Keratinocyte (primary cell): ENCODE measurements around the gene KLHL29. TPM values are rescaled to one million over a fixed set of nuclear protein-coding genes. Genes with fewer than 3 reads are reported as not detected.

Experiments used
- DNase-seq: peaks from one replicate; pipeline ENCODE4 v3.0.0-alpha.2; 2011; ENCODE audit warnings: low read depth, missing footprints, low spot score
- FAIRE-seq: peaks from 2 replicates; lab custom pipeline; 2011; peaks lifted over from hg19 to GRCh38; lab: Jason Lieb, UNC
- H2AFZ ChIP-seq: 2 replicates; pipeline ENCODE4 v1.6.0; 2012; ENCODE audit warnings: low read length, control low read depth, inconsistent platforms; ENCODE audit not compliant: control insufficient read depth
- H3K27ac ChIP-seq: 2 replicates; pipeline ENCODE4 v1.5.1; 2011; ENCODE audit warnings: low read length; ENCODE audit not compliant: control insufficient read depth, insufficient read depth
- H3K27me3 ChIP-seq: 3 replicates; pipeline ENCODE4 v1.6.0; 2011; ENCODE audit warnings: low read length; ENCODE audit not compliant: control insufficient read depth, insufficient read depth; ENCODE audit errors: extremely low read depth
- H3K36me3 ChIP-seq, 2 experiments: 2 replicates in 1 of 2; 3 replicates in 1 of 2; pipeline ENCODE4 v1.5.1; 2011; ENCODE audit warnings: low read length in 2 of 2, mild to moderate bottlenecking in 1 of 2; ENCODE audit not compliant: control insufficient read depth in 2 of 2, insufficient read depth in 2 of 2; ENCODE audit errors: extremely low read depth in 1 of 2
- H3K4me1 ChIP-seq: 3 replicates; pipeline ENCODE4 v1.5.1; 2011; ENCODE audit warnings: low read length; ENCODE audit not compliant: control insufficient read depth, insufficient read depth; ENCODE audit errors: extremely low read depth
- H3K4me2 ChIP-seq: 3 replicates; pipeline ENCODE4 v1.6.0; 2011; ENCODE audit warnings: low read depth, low read length; ENCODE audit not compliant: control insufficient read depth, insufficient read depth; ENCODE audit errors: extremely low read depth
- H3K4me3 ChIP-seq, 3 experiments: fragments of 200-600 bp in 1 of 3; sonication (generic) in 1 of 3; 2 replicates in 2 of 3; 3 replicates in 1 of 3; pipeline ENCODE4 v1.5.1; 2011 to 2016; ENCODE audit warnings: low read length in 3 of 3, mild to moderate bottlenecking in 3 of 3, control low read depth in 2 of 3, inconsistent platforms in 1 of 3, low read depth in 1 of 3, mixed read lengths in 1 of 3, mixed run types in 1 of 3, moderate library complexity in 1 of 3; ENCODE audit not compliant: control insufficient read depth in 2 of 3, insufficient read depth in 2 of 3; ENCODE audit errors: extremely low read depth in 1 of 3
- H3K79me2 ChIP-seq: 2 replicates; pipeline ENCODE4 v1.6.0; 2012; ENCODE audit warnings: low read length; ENCODE audit not compliant: control insufficient read depth, insufficient read depth
- H3K9ac ChIP-seq: 3 replicates; pipeline ENCODE4 v1.6.0; 2011; ENCODE audit warnings: low read length; ENCODE audit not compliant: control insufficient read depth, insufficient read depth; ENCODE audit errors: extremely low read depth
- H3K9me1 ChIP-seq: 3 replicates; pipeline ENCODE4 v1.6.0; 2011; ENCODE audit warnings: low read length; ENCODE audit not compliant: control insufficient read depth, insufficient read depth; ENCODE audit errors: extremely low read depth
- H3K9me3 ChIP-seq: 2 replicates; pipeline ENCODE4 v1.5.1; 2012; ENCODE audit warnings: low read depth, low read length; ENCODE audit not compliant: control insufficient read depth
- H4K20me1 ChIP-seq: 3 replicates; pipeline ENCODE4 v1.6.0; 2011; ENCODE audit warnings: low read length; ENCODE audit not compliant: control insufficient read depth, insufficient read depth; ENCODE audit errors: extremely low read depth
- CTCF ChIP-seq, 3 experiments: IDR thresholded peaks in 1 of 3; conservative IDR thresholded peaks in 1 of 3; optimal IDR thresholded peaks in 1 of 3; 2 replicates in 2 of 3; 3 replicates in 1 of 3; pipeline versions ENCODE3 to v1.5.1; 2011; ENCODE audit warnings: low read length in 3 of 3, mild to moderate bottlenecking in 3 of 3, moderate library complexity in 2 of 3, control low read depth in 1 of 3, inconsistent platforms in 1 of 3; ENCODE audit not compliant: insufficient read depth in 2 of 3; ENCODE audit errors: extremely low read depth in 1 of 3
- EZH2 ChIP-seq: IDR thresholded peaks from one replicate; pipeline ENCODE4 v1.6.1; 2012; ENCODE audit warnings: inconsistent platforms, mild to moderate bottlenecking, low read length, moderate library complexity
- dilution Hi-C: fragments of 300-500 bp; cut with MboI; formaldehyde crosslinking; loops from one replicate; pipeline ENCODE4 v1.7.0; 2020; ENCODE audit warnings: low sequenced_read_pairs; ENCODE audit not compliant: extremely low pct_ligation_motif_present
- polyA plus RNA-seq, 5 experiments: library from polyadenylated mRNA; depleted of rRNA in 3 of 5; stranded (reverse) in 3 of 5; stranded (forward) in 1 of 5; unstranded in 1 of 5; fragments of >200 nt; gene quantifications; 1 replicate in 1 of 5; 2 replicates in 3 of 5; 3 replicates in 1 of 5; pipeline versions ENCODE4 v1.2.1 to v1.2.3, GENCODE V29; 2011 to 2012; ENCODE audit warnings: missing spikeins in 2 of 5, low read depth in 1 of 5, low replicate concordance in 1 of 5

The KLHL29 gene
- polyA plus RNA-seq, 1 donor (not counting 4 experiments of a cell fraction or from before 2014, with no cell fraction given): 4.7 TPM

DNA sequence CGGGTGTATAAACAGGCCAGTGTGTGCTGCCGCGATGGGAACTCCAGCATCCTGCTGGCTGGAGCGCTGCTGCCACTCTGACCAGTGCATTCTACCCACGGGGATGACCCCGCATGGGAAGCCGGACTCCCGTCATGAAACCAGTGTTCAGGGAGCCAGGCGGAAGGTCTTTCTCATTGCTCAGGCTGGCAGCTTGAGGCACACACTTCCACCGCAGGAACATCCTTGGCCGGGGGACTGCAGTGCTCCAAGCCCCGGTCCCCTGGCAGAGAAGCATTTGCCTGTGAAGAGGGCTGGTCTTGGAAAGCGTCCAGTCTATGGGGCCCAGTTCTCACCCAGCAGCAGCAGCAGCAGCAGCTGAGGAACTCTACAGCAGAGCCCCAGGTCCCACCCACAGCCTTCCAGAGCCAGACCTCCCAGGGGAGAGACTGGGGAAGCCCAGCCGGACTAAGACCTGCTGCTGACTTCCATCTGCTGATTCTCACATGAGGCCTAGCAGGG, 235.9 kb downstream of the KLHL29 start:
- H3K4me1 ChIP-seq: no peaks in the 10 kb centered on the region
- no peaks in the 10 kb centered on the region for H3K9me1 ChIP-seq
- dilution Hi-C loops: no loop called here
- TF ChIP-seq CTCF (optimal IDR thresholded peaks at IDR 0.05 in 1 of 3, IDR thresholded peaks at IDR 0.05 in 1 of 3, conservative IDR thresholded peaks at IDR 0.05 in 1 of 3; ENCODE audit: extremely low read depth in 1 of 3, insufficient read depth in 2 of 3, low read length in 3 of 3) (no peak), EZH2 (no peak)
- H3K9ac ChIP-seq: no peak overlapping the region
- no peak overlapping the region for H3K4me2 ChIP-seq
- H3K79me2 ChIP-seq: no peaks in the 10 kb centered on the region
- DNase-seq (no peak), FAIRE-seq (no peak)
- no peaks in the 10 kb centered on the region for H3K9me3 ChIP-seq
- no peak overlapping the region for H2AFZ ChIP-seq
- H4K20me1 ChIP-seq: no peaks in the 10 kb centered on the region
- H3K4me3 ChIP-seq: no peak overlapping the region
- no peaks in the 10 kb centered on the region for H3K27me3 ChIP-seq
- H3K27ac ChIP-seq: no peak overlapping the region
- H3K36me3 ChIP-seq: no peaks in the 10 kb centered on the region

- H3K27me3 ChIP-seq: no peaks in the 10 kb centered on the region
- dilution Hi-C loops: no loop called here
- H3K27ac ChIP-seq: no peak overlapping the region
- H3K79me2 ChIP-seq: no peaks in the 10 kb centered on the region
- H3K36me3 ChIP-seq: no peaks in the 10 kb centered on the region
- no peak overlapping the region for H3K4me3 ChIP-seq
- no peaks in the 10 kb centered on the region for H4K20me1 ChIP-seq
- no peaks in the 10 kb centered on the region for H3K9me3 ChIP-seq
- H3K9ac ChIP-seq: no peak overlapping the region
- H3K4me1 ChIP-seq: no peaks in the 10 kb centered on the region
- no peak overlapping the region for H2AFZ ChIP-seq
- DNase-seq (no peak), FAIRE-seq (no peak)
- TF ChIP-seq CTCF (optimal IDR thresholded peaks at IDR 0.05 in 1 of 3, IDR thresholded peaks at IDR 0.05 in 1 of 3, conservative IDR thresholded peaks at IDR 0.05 in 1 of 3; ENCODE audit: extremely low read depth in 1 of 3, insufficient read depth in 2 of 3, low read length in 3 of 3) (no peak), EZH2 (no peak)
- no peak overlapping the region for H3K4me2 ChIP-seq
- no peaks in the 10 kb centered on the region for H3K9me1 ChIP-seq
These were observed 236.6 kb downstream of the KLHL29 start for GRCh38 chr2:23621616-23622015.
